HEK293 (cell line): ENCODE measurements around the gene MPC2.

ENCODE experiments used
- CTCF ChIP-seq: fragments of 450-650 bp; formaldehyde crosslinking; IDR thresholded peaks from 2 replicates; pipeline ENCODE4 v1.5.1; 2016; ENCODE audit warnings: missing biosample characterization, missing genetic modification characterization
- ZNF148 ChIP-seq: fragments of 450-650 bp; formaldehyde crosslinking; IDR thresholded peaks from 2 replicates; pipeline ENCODE4 v1.5.0; 2017; ENCODE audit warnings: missing biosample characterization, missing genetic modification characterization, borderline replicate concordance
- ZNF501 ChIP-seq: fragments of 450-650 bp; formaldehyde crosslinking; IDR thresholded peaks from 2 replicates; pipeline ENCODE4 v1.5.1; 2016; ENCODE audit warnings: missing biosample characterization, missing genetic modification characterization

- TF ChIP-seq ZNF501 (tag by site-specific recombination) (no peak), ZNF148 (no peak), CTCF (tag by site-specific recombination) (no peak)
These were observed 10.9 kb upstream of the MPC2 start for GRCh38 chr1:167947733-167948132.
